ENCODE measurements around the gene GALNT10.
A peak's percentile ranks its signal among the peaks of the same experiment; 100 is the strongest.

DNA sequence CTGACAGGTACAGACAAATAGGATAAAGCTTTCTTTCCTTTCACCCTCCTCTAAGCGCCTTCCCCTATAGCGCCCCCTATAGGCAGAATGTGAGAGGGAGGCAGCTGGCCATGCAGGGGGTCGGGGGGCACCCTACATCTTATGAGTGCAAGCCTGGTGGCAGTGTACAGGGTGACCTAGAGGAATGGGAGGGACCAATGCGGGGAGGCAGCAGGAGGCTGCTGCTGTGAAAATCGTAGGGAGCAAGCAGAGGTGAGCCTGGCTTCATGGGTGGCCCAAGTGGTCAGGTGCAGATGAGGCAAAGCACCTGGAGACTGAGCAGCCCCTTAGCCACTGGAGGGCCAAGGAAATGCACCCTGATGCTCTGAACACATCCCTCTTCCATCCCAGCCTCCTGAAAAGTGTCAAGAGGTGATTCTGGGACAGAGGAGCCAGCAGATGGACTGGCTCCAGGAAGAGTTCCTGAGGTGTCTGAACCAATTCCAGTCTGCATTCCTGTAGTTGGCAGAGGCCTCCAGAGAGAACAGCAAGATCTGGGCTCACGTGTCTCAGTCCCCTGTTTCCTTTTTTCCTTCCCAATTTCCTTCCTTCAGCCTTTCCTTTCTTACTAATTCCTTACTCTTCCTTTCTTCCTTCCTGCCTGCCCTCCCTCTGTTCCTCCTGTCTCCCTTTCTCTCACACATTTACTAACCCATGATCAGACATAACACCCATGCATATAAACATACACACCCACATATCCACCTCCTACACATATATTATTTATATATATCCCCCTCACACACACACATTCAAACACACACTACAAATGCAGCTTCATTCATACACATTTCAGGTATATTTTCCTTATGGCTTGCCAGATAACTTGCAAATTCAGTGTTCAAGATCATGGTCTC is 32.8 kb upstream of the GALNT10 start:
- TF ChIP-seq, protein P1, sequence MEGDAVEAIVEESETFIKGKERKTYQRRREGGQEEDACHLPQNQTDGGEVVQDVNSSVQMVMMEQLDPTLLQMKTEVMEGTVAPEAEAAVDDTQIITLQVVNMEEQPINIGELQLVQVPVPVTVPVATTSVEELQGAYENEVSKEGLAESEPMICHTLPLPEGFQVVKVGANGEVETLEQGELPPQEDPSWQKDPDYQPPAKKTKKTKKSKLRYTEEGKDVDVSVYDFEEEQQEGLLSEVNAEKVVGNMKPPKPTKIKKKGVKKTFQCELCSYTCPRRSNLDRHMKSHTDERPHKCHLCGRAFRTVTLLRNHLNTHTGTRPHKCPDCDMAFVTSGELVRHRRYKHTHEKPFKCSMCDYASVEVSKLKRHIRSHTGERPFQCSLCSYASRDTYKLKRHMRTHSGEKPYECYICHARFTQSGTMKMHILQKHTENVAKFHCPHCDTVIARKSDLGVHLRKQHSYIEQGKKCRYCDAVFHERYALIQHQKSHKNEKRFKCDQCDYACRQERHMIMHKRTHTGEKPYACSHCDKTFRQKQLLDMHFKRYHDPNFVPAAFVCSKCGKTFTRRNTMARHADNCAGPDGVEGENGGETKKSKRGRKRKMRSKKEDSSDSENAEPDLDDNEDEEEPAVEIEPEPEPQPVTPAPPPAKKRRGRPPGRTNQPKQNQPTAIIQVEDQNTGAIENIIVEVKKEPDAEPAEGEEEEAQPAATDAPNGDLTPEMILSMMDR (IDR thresholded peaks at IDR 0.05; ENCODE audit: poor library complexity) = peak; percentile 20
- TF ChIP-seq EZH2phosphoT487 (IDR thresholded peaks at IDR 0.05; ENCODE audit: low read depth, severe bottlenecking, unreplicated experiment) (no peak), EZH2 (IDR thresholded peaks at IDR 0.05; ENCODE audit: borderline replicate concordance) (no peak)
